Adrenal gland (tissue), 5 donors: Measurements from ENCODE around the gene FFAR1.

ENCODE experiments used
- CTCF ChIP-seq, 6 experiments: fragments of 450-650 bp in 4 of 6; fragments of 200-600 bp in 2 of 6; sonication (generic) in 1 of 6; IDR thresholded peaks; 1 replicate in 5 of 6; 2 replicates in 1 of 6; pipeline versions ENCODE4 v1.5.1 to v1.8.0; 2016 to 2021; ENCODE audit warnings: antibody characterized with exemption in 6 of 6, mild to moderate bottlenecking in 2 of 6, moderate library complexity in 1 of 6
- POLR2A ChIP-seq, 2 donors: fragments of 450-650 bp; IDR thresholded peaks; one replicate each; pipeline ENCODE4 v1.6.1; 2017; ENCODE audit warnings: antibody characterized with exemption in 2 of 2, mild to moderate bottlenecking in 2 of 2, moderate library complexity in 1 of 2
- donor health status: DM: no; HTN: no; CAD: no.

GRCh38 chr19:35334144-35334753, 13.5 kb upstream of the FFAR1 start:
- TF ChIP-seq POLR2A (IDR thresholded peaks at IDR 0.05) (no peak), CTCF (IDR thresholded peaks at IDR 0.05) (no peak)
